ENCODE results near the gene ANKRD66. TPM values are rescaled to one million over a fixed set of nuclear protein-coding genes. Genes with fewer than 3 reads are reported as not detected.

Gene ANKRD66
- total and polyA plus RNA-seq, 2 experiments from 2014 or later: not detected

- no peak overlapping the region for H3K4me3 ChIP-seq
- H4K20me1 ChIP-seq (ENCODE audit: insufficient read depth): no peaks in the 10 kb centered on the region
- H3K36me3 ChIP-seq (ENCODE audit: low read depth): no peaks in the 10 kb centered on the region
- no peak overlapping the region for H3K27ac ChIP-seq
- no peak for DNase-seq
- H3K9me2 ChIP-seq (ENCODE audit: insufficient read depth): no peaks in the 10 kb centered on the region
- H3K9me3 ChIP-seq (ENCODE audit: low read depth): no peaks in the 10 kb centered on the region
- no peaks in the 10 kb centered on the region for H3K79me2 ChIP-seq (ENCODE audit: insufficient read depth)
- H3K9ac ChIP-seq: no peak overlapping the region
- no peaks in the 10 kb centered on the region for H3F3A ChIP-seq (ENCODE audit: insufficient read depth)
- no peak for TF ChIP-seq EZH2 (IDR thresholded peaks at IDR 0.05; ENCODE audit: insufficient read depth, poor library complexity, severe bottlenecking)
- no peak for TF ChIP-seq EZH2phosphoT487 (IDR thresholded peaks at IDR 0.05; ENCODE audit: insufficient read depth, low read depth)
- in situ Hi-C loops (cut with MboI): no loop called here
- H3K4me1 ChIP-seq (ENCODE audit: insufficient read depth): no peaks in the 10 kb centered on the region
- no peak overlapping the region for H3K4me2 ChIP-seq (ENCODE audit: unreplicated experiment)
- WGBS, 2 experiments (ENCODE audit: low coverage in 1 of 2, low lambda C conversion rate in 2 of 2, missing lambda C conversion rate in 2 of 2): 54 to 68% methylated on average over 1 of the region's 1 CpG
- H2AFZ ChIP-seq: no peak overlapping the region
- H3K27me3 ChIP-seq (replicated peaks; ENCODE audit: insufficient read depth): no peaks in the 10 kb centered on the region
These were observed 35.2 kb upstream of the ANKRD66 start for GRCh38 chr6:46711491-46711890.

- Histone ChIP-seq H3K4me3 (no peak overlapping the region), H2AFZ (no peak overlapping the region), H3K9me2 (ENCODE audit: insufficient read depth) (no peaks in the 10 kb centered on the region), H3K9ac (no peak overlapping the region), H3K4me1 (ENCODE audit: insufficient read depth) (no peaks in the 10 kb centered on the region), H3K4me2 (ENCODE audit: unreplicated experiment) (no peak overlapping the region), H3K27ac (no peak overlapping the region), H3F3A (ENCODE audit: insufficient read depth) (no peaks in the 10 kb centered on the region), H4K20me1 (ENCODE audit: insufficient read depth) (no peaks in the 10 kb centered on the region), H3K79me2 (ENCODE audit: insufficient read depth) (no peaks in the 10 kb centered on the region), H3K27me3 (replicated peaks; ENCODE audit: insufficient read depth) (no peaks in the 10 kb centered on the region), H3K36me3 (ENCODE audit: low read depth) (no peaks in the 10 kb centered on the region), H3K9me3 (ENCODE audit: low read depth) (no peaks in the 10 kb centered on the region)
- TF ChIP-seq EZH2phosphoT487 (IDR thresholded peaks at IDR 0.05; ENCODE audit: insufficient read depth, low read depth) (no peak), EZH2 (IDR thresholded peaks at IDR 0.05; ENCODE audit: insufficient read depth, poor library complexity, severe bottlenecking) (no peak)
- DNase-seq: peak; percentile 35
- in situ Hi-C loops (cut with MboI): no loop called here
These were observed 31.6 kb upstream of the ANKRD66 start for GRCh38 chr6:46715141-46715540.

- WGBS, 2 experiments (ENCODE audit: low coverage in 1 of 2, low lambda C conversion rate in 2 of 2, missing lambda C conversion rate in 2 of 2): 0 to 3% methylated on average over 1 of the region's 1 CpG
- Histone ChIP-seq H3K4me3 (no peak overlapping the region), H3K27me3 (replicated peaks; ENCODE audit: insufficient read depth) (no peaks in the 10 kb centered on the region; the same call in 1 of the 2 replicates), H2AFZ (no peak overlapping the region), H3F3A (ENCODE audit: insufficient read depth) (no peaks in the 10 kb centered on the region), H3K79me2 (ENCODE audit: insufficient read depth) (no peaks in the 10 kb centered on the region), H3K27ac (no peak overlapping the region), H3K9me2 (ENCODE audit: insufficient read depth) (no peaks in the 10 kb centered on the region), H3K9ac (no peak overlapping the region), H3K4me1 (ENCODE audit: insufficient read depth) (no peaks in the 10 kb centered on the region), H3K4me2 (ENCODE audit: unreplicated experiment) (no peak overlapping the region), H3K9me3 (ENCODE audit: low read depth) (no peaks in the 10 kb centered on the region), H4K20me1 (ENCODE audit: insufficient read depth) (no peaks in the 10 kb centered on the region), H3K36me3 (ENCODE audit: low read depth) (no peaks in the 10 kb centered on the region)
- DNase-seq: peak; percentile 48
- TF ChIP-seq EZH2phosphoT487 (IDR thresholded peaks at IDR 0.05; ENCODE audit: insufficient read depth, low read depth) (no peak), EZH2 (IDR thresholded peaks at IDR 0.05; ENCODE audit: insufficient read depth, poor library complexity, severe bottlenecking) (no peak)
- in situ Hi-C loops (cut with MboI): no loop called here
These were observed 27.6 kb upstream of the ANKRD66 start for GRCh38 chr6:46719099-46719498.

GRCh38 chr6:46720401-46720800 is 26.3 kb upstream of the ANKRD66 start:
- H3K4me1 ChIP-seq (ENCODE audit: insufficient read depth): no peaks in the 10 kb centered on the region
- H3K9me2 ChIP-seq (ENCODE audit: insufficient read depth): no peaks in the 10 kb centered on the region
- WGBS, 2 experiments (ENCODE audit: low coverage in 1 of 2, low lambda C conversion rate in 2 of 2, missing lambda C conversion rate in 2 of 2): 81 to 87% methylated on average over 1 of the region's 1 CpG
- DNase-seq: no peak
- TF ChIP-seq EZH2 (IDR thresholded peaks at IDR 0.05; ENCODE audit: insufficient read depth, poor library complexity, severe bottlenecking) (no peak), EZH2phosphoT487 (IDR thresholded peaks at IDR 0.05; ENCODE audit: insufficient read depth, low read depth) (no peak)
- no peak overlapping the region for H3K27ac ChIP-seq
- no peaks in the 10 kb centered on the region for H3F3A ChIP-seq (ENCODE audit: insufficient read depth)
- H3K79me2 ChIP-seq (ENCODE audit: insufficient read depth): no peaks in the 10 kb centered on the region
- no peaks in the 10 kb centered on the region for H4K20me1 ChIP-seq (ENCODE audit: insufficient read depth)
- H3K36me3 ChIP-seq (ENCODE audit: low read depth): no peaks in the 10 kb centered on the region
- no peak overlapping the region for H3K9ac ChIP-seq
- H3K27me3 ChIP-seq (replicated peaks; ENCODE audit: insufficient read depth): no peaks in the 10 kb centered on the region; the same call in 1 of the 2 replicates
- in situ Hi-C loops (cut with MboI): no loop called here
- no peak overlapping the region for H3K4me2 ChIP-seq (ENCODE audit: unreplicated experiment)
- H3K4me3 ChIP-seq: no peak overlapping the region
- no peak overlapping the region for H2AFZ ChIP-seq
- H3K9me3 ChIP-seq (ENCODE audit: low read depth): no peaks in the 10 kb centered on the region

DNA sequence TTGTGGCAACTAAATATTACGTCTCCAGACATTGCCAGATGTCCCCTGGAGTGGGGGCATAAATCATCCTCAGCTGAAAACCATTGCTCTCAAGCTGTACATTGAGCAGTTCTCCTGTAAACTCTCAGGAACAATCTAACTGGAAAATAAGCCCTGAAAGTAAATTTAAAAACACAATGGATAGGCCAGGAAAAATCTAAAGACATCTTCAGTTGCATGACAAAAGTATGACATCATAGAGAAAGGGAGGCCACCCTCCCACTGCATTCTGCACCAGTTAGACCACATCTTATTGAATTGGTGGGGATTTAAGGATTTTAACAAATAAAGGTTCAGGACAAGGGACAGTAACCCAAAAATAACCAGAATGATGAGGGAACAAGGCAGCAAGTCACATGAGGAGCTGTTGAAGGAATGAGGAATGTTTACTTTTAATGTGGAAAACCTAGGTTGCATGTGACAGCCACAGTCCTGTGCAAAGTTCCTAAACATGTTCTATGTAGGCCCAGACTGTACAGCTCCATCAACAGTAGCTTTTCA is 16.9 kb upstream of the ANKRD66 start:
- H3K9ac ChIP-seq: no peak overlapping the region
- H3K36me3 ChIP-seq (ENCODE audit: low read depth): no peaks in the 10 kb centered on the region
- H3K4me2 ChIP-seq (ENCODE audit: unreplicated experiment): no peak overlapping the region
- 0 out of 2 replicates have a peak, but pooled peaks cover 2% of the 10 kb centered on the region for H3K4me1 ChIP-seq (ENCODE audit: insufficient read depth)
- no peak overlapping the region for H3K4me3 ChIP-seq
- TF ChIP-seq EZH2 (IDR thresholded peaks at IDR 0.05; ENCODE audit: insufficient read depth, poor library complexity, severe bottlenecking): no peak
- no peak for TF ChIP-seq EZH2phosphoT487 (IDR thresholded peaks at IDR 0.05; ENCODE audit: insufficient read depth, low read depth)
- H3K9me2 ChIP-seq (ENCODE audit: insufficient read depth): no peaks in the 10 kb centered on the region
- no peak overlapping the region for H3K27ac ChIP-seq
- DNase-seq: no peak
- no peaks in the 10 kb centered on the region for H3K9me3 ChIP-seq (ENCODE audit: low read depth)
- in situ Hi-C loops (cut with MboI): no loop called here
- no peaks in the 10 kb centered on the region for H3F3A ChIP-seq (ENCODE audit: insufficient read depth)
- no peaks in the 10 kb centered on the region for H4K20me1 ChIP-seq (ENCODE audit: insufficient read depth)
- H3K27me3 ChIP-seq (replicated peaks; ENCODE audit: insufficient read depth): peaks cover 27% of the 10 kb centered on the region
- H2AFZ ChIP-seq: no peak overlapping the region
- no peaks in the 10 kb centered on the region for H3K79me2 ChIP-seq (ENCODE audit: insufficient read depth)
- WGBS, 2 experiments (ENCODE audit: low coverage in 1 of 2, low lambda C conversion rate in 2 of 2, missing lambda C conversion rate in 2 of 2): 0 to 12% methylated on average over 1 of the region's 1 CpG

Data from GM23248 (cell line).